GM18907 (cell line): ENCODE results near the gene HDAC4.

Experiments
- ATAC-seq: cut with Tn5 transposase; IDR thresholded peaks from one replicate; pipeline ENCODE4 v1.9.1; 2021; ENCODE audit warnings: mild to moderate bottlenecking, moderate library complexity; ENCODE audit not compliant: unreplicated experiment

HDAC4 gene

DNA sequence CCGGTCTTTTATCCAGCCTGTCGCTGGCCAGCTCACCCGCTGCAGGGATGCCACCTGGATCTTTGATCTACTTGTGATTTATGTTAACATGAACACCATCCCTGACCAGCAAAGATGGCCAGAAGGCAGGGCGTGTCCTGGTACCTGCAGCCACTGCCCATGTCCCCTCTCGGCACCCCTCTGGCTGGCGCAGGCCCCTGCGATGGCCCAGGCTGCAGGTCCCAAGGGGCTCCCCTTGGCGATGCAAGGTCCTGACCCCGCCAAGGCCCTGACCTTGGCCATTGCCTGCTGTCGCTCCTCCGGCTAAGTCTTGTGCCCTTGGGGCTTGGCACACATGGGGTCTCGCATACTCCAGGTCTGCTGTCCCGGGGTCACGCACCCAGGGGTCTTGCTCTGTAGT lies 338.1 kb downstream of the HDAC4 start:
- ATAC-seq = no peak

DNA sequence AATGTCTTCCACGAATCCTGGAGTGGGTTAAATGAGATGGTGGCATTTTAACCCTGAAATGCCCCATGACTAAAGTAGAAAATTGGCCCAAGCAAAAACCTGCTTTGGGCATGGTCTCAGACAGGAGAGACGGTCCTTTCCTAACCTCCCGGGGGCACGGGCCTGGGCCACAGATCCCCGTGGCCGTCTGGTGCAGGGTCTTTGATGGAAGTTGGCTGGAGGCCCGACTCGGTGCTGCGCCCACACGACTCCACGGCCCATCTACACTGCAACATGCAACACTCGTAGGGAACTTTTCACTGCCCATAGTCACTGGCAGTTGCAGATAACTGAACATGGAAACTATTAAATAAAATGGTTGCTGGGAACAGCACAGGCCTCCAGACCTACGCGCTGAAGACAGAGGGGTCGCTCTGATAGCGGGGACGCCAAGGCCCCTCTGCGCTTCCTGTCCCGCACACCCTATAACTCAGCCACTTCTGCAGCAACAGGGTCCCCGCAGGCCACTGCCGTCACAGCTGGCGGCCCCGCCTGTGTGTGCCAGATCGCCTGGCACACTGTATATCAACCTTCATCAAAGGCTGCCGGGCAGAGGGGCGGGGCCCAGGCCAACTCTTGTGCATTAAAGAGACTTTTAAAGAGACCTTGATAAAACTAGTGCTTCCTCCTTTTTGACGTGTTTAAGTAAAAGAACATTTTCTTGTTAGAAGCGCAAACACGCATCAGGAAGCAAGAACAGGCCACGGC lies 338.8 kb downstream of the HDAC4 start:
- no peak for ATAC-seq

DNA sequence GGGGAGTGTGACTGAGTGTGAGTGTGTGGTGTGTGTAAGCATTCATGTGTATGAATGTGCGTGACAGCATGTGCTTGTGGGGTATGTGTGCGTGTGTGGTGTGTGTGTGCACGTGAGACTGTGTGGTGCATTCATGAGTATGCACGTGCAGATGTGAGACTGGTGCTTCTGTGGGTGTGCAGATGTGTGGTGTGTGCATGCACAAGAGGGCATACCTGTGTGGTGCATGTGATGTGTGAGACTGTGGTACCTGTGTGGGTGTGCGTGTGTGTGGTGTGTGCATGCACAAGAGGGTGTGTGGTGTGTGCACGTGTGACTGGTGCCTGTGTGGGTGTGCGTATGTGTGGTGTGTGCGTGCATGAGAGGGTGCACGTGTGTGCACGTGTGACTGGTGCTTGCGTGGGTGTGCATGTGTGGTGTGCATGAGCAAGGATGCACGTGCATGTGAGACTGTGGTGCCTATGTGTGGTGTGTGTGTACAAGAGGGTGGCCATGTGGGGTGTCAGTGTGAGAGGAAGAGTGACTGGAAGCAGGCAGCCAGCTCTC lies 339.6 kb downstream of the HDAC4 start:
- ATAC-seq = no peak

DNA sequence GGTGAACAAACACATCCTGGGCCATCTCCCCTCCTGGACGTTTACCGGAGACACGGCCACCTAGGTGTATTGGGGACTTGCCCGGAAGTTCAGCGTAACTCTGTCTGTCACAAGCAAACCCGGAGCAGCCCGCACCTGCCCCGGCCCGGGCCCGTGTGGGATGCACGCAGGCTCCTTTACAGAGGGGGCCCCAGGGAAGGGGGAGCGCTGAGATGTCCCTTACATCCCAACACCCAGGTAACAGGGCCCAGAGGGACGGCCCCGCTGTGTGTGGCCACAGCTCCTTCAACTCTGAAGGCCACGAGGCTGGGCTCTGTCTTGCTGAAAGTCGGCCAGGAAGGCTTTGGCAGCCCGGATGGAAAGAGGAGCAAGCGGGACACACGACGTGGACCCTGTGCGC lies 340.1 kb downstream of the HDAC4 start:
- ATAC-seq = no peak

DNA sequence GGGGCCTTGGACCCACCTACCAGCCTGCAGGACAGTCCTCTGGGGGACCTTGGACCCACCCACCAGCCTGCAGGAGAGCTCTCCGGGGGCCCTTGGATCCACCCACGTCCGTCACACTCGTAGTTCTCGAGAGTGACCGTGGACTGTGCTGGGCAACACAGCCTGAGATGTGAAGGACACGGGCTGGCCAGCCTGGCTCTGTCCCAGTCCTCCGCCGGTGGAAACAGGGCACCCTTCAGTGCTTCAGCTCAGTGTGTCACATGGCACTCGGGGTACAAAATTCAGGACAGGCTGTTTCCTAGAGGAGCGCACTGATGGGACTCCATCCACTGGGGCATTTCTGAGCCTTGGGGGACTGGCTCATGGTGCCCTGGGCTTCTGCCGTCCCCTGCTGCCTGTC lies 341.0 kb downstream of the HDAC4 start:
- no peak for ATAC-seq

- ATAC-seq = no peak
Observed at GRCh38 chr2:239058766-239059165, 342.1 kb downstream of the HDAC4 start.

GRCh38 chr2:239057533-239057932 lies 343.3 kb downstream of the HDAC4 start:
- ATAC-seq = no peak

DNA sequence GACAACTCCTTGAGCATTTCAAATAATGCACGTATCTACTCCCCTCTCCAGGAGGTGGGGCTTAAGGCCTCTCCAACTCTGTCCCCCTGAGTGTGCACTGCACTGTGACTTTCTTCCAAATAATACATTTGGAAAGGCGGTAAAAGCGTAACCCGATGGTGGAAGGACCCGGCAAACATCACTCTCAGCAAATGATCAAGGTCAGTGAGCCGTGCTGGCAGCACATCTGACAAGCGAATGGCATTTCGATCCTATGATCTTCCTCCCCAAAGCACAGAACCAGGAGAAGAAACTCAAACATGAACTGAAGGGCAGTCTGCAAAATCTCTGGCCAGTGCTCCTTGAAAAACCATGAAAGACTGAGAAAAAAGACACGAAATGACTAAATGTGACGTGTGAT lies 344.2 kb downstream of the HDAC4 start:
- no peak for ATAC-seq

GRCh38 chr2:239055756-239056493 lies 344.9 kb downstream of the HDAC4 start:
- ATAC-seq = no peak

- ATAC-seq = no peak
Observed at GRCh38 chr2:239054921-239055320, 345.9 kb downstream of the HDAC4 start.

DNA sequence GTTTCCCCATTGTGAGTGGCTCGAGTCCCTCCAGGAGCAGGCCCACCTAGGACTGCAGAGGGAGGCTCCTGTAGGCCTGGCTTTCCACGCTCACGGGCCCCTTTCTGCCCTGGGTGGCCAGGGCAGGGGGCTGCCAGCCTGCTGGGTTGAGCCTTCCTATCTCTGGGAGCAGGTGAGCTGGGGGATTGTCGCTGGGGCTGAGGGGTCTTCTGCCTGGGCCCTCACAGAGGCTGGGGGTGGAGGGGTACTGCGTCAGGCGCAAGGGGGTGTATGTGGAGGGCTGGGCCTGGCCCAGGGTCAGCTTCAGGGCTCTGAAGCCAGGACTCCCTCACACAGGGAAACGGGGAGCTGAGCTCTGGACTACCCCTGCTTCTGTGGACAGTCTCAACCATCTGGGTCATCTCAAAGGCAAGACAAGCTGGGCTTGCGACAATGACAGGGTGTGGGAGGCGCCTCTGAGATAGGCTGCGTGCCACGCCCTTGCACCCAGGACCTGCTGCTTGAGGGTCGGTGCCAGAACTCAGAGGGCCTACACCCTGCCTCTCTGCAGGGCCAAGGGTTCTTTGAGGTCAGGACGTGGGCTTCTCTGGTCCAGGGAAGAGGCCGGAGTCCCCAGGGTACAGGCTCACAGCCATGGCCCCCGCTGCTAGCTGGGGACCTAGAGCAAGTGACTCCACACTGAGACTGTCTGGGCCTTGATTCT lies 346.9 kb downstream of the HDAC4 start:
- no peak for ATAC-seq

DNA sequence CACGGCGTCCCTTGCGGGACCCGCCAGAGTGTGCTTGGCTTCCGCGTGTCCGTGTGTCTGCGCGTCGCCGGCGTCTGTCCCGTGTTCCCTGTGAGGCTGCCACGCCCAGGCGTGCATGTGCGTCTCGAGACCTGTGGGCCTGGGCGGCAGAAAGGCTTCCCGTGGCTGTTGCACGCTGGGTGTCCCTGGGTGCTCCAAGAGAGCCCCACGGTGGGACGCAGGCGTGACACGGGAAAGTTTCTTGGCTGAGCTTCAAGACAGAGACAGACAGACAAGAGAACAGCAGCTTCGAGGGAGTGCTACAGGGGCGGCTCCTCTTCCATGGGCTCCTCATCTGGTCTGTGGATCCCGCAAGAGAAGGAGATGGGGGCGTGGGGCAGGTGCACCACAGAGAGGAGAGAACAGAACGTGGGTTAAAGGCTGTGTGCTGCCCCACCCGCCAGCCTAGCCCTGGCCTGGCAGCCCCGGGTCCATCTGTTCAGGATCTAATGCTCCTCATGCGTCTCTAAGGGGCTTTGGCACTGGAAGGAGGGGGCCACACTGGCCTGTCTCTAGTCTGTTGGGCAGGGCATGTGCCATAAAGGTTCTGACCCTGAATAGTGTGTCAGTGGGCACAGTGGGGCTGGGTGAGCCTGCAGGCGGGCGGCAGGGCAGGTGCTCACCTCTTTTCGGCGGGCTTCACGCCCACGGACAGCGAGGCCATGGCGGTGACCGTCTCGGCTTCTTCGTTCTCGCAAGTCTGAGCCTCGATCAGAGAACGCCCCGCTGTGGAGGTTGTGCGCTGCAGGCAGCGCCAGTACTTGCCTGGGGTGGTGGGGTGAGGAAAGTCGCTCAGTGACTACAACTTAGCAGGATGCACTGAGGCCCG lies 347.8 kb downstream of the HDAC4 start:
- ATAC-seq = no peak

DNA sequence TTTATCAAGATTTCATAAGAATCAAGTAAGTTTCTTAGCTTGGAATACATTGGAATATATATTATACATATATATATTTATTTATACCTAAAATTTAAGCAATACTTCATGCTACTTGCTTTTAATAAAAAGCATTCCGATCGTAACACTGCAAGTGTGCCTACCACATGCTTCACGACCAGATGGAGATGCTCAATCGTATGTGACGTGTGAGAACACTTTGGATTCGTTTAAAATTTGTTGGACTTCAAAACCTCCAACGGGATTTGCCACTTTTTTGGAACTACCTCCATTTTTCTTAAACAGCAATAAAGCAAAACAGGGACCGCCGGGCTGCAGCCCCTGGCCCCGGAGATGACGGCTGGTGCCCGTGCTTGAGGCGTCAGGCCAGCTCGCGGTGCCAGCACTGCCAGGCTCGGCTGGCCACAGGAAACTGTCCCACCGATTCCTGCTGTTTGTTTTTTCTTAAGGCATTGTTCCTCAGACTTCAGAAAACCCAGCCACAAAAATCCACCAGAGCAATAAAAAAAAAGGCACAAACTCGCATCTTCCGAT lies 348.9 kb downstream of the HDAC4 start:
- no peak for ATAC-seq

- no peak for ATAC-seq
Observed at GRCh38 chr2:239050252-239050649, 350.6 kb downstream of the HDAC4 start.

DNA sequence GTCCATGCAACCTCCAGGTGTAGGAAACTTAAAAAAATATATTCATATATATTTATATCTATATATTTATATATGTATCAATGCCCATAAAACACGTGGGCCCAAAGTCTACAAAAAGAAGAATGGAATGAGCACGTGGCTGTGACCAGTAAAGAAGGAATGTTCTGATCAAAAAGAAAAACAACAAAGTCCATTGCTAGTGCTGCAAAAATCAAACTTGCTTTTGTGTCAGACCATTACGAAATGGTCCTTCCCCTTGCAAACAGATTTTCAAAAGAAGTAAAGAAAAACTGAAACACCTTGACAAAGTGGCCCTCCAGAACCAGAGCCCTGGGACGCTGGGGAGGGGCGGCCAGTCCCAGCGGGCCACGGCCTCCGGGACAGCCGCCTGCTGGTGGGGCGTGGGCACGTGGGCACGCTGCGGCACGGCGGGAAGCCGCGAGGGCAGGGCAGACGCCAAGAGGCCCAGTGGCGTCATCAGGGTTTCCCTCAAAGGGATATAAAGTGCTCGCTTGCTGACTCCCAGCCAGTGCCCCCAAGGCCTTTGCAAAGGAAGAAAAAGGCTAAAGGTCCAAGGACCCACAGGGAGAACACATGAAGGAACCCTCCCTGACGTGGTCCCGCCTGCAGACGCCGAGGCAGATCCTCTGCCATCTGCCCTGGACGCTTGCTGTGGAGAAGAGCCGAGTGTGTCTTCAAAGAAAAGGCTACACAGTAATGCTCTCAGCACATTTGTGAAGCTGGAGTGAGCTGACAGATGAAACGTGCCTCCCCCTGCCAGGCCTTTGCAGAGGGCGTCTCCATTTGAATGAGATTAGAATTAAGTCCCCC lies 351.2 kb downstream of the HDAC4 start:
- no peak for ATAC-seq

DNA sequence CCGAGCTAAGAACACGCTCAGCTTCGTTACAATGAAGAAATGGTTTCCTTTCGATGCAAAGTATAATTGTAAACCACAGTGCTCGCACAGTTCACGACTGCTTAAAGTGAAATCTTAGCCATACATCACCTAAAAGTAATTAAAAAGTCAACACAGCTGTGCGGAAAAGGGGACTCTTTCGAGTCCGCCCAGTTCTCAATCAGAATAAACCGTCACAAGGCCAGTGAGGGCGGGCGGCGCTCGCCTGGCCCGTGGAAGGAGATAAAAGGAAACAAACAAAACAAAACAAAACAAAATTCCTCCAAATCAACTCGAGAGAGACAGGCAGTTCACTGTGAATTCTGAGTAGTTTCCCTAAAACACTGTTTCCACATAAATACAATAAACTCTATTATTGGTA lies 352.1 kb downstream of the HDAC4 start:
- ATAC-seq = no peak

DNA sequence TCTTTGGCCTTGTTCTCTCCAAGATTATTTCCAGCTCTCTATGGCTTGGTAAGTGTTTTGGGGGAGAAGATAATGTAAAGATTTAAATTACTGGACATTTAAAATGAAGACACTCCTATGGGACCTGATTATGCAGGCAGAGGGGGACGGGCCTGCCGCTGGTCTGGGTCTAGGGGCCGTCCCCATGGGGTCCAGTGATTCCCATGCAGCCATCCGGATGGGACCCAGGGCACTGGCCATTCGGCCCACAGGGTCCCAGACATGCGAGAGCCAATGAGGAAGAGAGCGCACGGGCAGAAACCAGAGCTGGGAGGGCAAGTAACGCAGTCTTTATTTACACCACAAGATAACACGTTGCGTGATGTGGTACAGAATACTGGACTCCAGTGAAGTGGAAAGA lies 353.0 kb downstream of the HDAC4 start:
- ATAC-seq = no peak

- no peak for ATAC-seq
Observed at GRCh38 chr2:239047420-239047819, 353.4 kb downstream of the HDAC4 start.

DNA sequence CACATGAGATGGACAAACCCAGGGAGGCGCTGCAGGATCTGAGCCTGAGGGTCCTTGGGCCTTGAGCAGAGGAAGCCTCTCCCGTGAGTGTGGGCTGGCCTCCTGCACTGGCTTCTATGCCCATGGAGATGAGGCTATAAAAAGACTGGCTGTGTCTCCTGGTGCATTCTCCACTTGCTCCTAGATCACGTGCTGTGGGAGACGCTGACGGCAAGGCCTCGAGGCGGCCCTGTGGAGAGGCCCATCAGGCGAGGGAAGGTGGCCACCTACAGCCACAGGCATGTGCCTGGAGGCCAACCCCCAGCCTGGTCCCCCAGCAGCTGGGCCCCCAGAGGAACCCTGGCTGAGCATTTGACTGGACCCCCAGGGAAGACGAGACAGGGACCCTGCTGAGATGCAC lies 354.0 kb downstream of the HDAC4 start:
- ATAC-seq = no peak

DNA sequence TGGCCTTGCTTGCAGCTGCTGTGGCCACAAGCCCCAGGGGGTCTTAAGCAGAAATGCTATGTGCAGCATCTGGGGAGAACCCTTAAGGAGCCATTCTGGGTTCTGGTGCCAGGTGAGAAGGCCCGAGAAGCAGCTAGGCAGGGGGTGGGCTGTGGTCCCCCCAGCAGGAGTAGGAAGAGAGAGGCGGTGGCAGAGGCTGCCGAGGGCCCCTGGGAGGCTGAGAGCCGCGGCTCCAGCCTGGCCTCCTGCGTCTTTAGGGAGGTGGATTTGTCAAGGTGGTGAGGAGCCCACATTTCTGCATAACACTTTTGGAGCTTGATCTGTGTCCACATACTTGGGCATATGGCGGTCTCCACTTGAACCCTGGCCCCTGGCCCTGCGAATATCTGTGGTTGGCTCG lies 356.5 kb downstream of the HDAC4 start:
- no peak for ATAC-seq
